ENCODE measurements around the gene ANK3. TPM values are rescaled to one million over a fixed set of nuclear protein-coding genes. Genes with fewer than 3 reads are reported as not detected.

Gene ANK3
- total and polyA plus RNA-seq, 7 donors: 10.8 to 86.7 (median 42.5) TPM

DNA sequence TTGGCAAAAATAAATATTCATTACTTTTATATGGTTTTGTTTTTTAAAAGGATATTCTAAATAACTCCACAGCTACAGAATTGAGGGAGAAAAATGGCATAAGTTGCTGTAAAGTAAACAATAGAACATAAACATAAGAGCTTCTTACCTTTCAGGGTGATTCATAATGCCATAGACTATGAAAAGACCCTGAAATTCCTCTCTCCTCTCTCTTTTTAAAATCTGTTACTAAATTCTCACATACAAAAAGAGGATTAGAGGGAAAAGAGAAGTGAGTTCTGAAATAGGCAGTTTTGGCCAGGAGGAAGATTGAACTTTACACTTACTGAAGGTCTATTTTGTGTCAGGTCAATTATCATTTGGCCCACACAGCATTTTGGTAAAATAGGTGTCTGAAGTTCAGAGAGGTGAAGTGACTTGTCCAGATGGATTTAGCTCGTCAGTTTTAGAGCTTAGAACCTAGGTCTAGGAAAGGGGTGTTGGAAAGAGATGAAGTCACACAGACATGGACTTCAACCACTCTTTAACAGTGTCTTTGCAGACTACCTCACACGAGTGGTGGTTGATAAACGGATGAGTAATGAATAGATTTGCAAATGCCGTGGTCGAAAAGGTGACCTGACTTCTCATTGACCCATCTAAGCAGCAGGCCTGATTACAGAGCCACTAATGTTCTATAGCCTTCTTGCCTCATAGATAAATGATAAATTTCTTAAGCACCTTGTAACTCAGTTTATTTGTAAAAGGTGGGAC lies 292.7 kb downstream of the ANK3 start:
- intact Hi-C loops (cut with DNase I): no loop called here
- no peak overlapping the region for H3K4me3 ChIP-seq
- H3K36me3 ChIP-seq: no peaks in the 10 kb centered on the region
- H3K4me1 ChIP-seq: no peaks in the 10 kb centered on the region
- no peaks in the 10 kb centered on the region for H3K9me3 ChIP-seq
- 67 to 78% methylated on average over 5 of the region's 5 CpGs for WGBS, 2 donors
- H3K27ac ChIP-seq: no peak overlapping the region
- DNase-seq: no peak
- TF ChIP-seq POLR2A (IDR thresholded peaks at IDR 0.05): no peak
- no peak for TF ChIP-seq EP300 (IDR thresholded peaks at IDR 0.05)
- TF ChIP-seq, protein P1, sequence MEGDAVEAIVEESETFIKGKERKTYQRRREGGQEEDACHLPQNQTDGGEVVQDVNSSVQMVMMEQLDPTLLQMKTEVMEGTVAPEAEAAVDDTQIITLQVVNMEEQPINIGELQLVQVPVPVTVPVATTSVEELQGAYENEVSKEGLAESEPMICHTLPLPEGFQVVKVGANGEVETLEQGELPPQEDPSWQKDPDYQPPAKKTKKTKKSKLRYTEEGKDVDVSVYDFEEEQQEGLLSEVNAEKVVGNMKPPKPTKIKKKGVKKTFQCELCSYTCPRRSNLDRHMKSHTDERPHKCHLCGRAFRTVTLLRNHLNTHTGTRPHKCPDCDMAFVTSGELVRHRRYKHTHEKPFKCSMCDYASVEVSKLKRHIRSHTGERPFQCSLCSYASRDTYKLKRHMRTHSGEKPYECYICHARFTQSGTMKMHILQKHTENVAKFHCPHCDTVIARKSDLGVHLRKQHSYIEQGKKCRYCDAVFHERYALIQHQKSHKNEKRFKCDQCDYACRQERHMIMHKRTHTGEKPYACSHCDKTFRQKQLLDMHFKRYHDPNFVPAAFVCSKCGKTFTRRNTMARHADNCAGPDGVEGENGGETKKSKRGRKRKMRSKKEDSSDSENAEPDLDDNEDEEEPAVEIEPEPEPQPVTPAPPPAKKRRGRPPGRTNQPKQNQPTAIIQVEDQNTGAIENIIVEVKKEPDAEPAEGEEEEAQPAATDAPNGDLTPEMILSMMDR (IDR thresholded peaks at IDR 0.05): no peak
- no peak for TF ChIP-seq POLR2AphosphoS5 (IDR thresholded peaks at IDR 0.05)
- no peaks in the 10 kb centered on the region for H3K27me3 ChIP-seq

DNA sequence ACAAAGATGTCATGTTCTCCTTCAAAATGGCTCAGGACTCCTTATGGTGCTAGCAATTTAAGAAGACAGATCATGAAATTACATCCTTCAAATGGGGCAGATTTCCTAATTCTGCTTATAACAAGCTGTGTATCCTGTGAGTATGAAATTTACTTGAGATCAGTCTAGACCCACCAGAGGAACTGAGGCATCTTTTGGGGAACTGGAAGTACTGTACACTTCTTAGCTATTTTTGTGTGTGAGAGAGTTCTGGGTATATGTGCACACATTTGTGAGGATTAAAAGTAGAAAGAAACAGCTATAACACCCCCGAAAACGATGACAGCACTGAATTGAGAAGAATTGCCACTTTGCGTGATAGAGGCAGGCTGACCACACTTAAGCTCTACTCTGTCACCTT lies 296.4 kb downstream of the ANK3 start:
- Histone ChIP-seq H3K27ac (no peak overlapping the region), H3K4me1 (no peaks in the 10 kb centered on the region), H3K36me3 (no peaks in the 10 kb centered on the region), H3K9me3 (no peaks in the 10 kb centered on the region), H3K4me3 (no peak overlapping the region), H3K27me3 (no peaks in the 10 kb centered on the region)
- intact Hi-C loops (cut with DNase I): no loop called here
- TF ChIP-seq, protein P1 (IDR thresholded peaks at IDR 0.05): no peak
- TF ChIP-seq POLR2A (IDR thresholded peaks at IDR 0.05): no peak
- TF ChIP-seq EP300 (IDR thresholded peaks at IDR 0.05): no peak
- TF ChIP-seq POLR2AphosphoS5 (IDR thresholded peaks at IDR 0.05): no peak
- 91 to 94% methylated on average over 3 of the region's 3 CpGs for WGBS, 2 donors
- DNase-seq: no peak

DNA sequence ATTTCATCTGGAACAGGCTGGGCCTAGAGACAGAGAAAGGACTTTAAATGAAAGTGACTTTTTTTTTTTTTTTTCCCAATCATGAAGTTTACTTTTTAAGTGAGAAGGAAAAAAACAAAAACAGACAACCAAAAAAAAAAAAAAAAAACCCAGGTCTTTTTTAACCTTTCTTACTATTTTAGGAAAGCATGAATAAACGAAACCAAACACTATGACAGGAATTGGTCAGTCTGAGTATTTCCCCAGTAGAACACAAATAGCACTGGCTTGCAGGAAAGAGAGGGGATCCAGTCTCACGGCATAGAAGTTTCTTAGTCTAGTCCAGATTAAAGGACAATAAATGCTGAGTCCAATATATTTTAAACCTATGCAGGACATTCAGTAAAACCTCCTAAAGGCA lies 302.8 kb downstream of the ANK3 start:
- intact Hi-C loops (cut with DNase I): no loop called here

DNA sequence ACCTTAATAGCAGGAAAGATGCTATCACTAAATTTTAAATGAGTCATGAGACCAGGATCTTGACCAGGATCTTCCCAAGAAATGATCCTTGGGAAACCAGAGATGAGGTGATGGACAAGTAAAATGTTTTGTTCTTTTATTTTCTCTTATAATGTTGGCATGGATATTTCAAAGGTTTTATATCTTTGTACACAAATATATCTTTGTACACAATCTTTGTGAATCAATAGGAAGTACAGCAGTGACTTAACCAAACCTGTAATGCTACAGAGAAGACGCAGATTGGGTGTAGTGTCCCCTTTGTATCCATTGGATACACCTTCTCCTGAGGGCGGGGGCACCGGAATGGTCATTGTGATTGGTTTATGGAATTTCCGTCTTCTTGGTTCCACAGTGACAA lies 303.3 kb downstream of the ANK3 start:
- no peaks in the 10 kb centered on the region for H3K27me3 ChIP-seq
- intact Hi-C loops (cut with DNase I): no loop called here
- H3K27ac ChIP-seq: no peak overlapping the region
- H3K9me3 ChIP-seq: no peaks in the 10 kb centered on the region
- H3K36me3 ChIP-seq: peaks cover 0 to 6% (median 0%) of the 10 kb centered on the region in 4 donors
- 95 to 97% methylated on average over 4 of the region's 4 CpGs for WGBS, 2 donors
- H3K4me3 ChIP-seq: no peak overlapping the region
- no peaks in the 10 kb centered on the region for H3K4me1 ChIP-seq
- DNase-seq: no peak
- TF ChIP-seq POLR2A (IDR thresholded peaks at IDR 0.05) (no peak), EP300 (IDR thresholded peaks at IDR 0.05) (no peak), POLR2AphosphoS5 (IDR thresholded peaks at IDR 0.05) (no peak)
- TF ChIP-seq, protein P1 (IDR thresholded peaks at IDR 0.05): no peak

More for the DNA sequence above, 302.8 kb downstream of the ANK3 start:
- Histone ChIP-seq H3K9me3 (no peaks in the 10 kb centered on the region), H3K36me3 (peaks cover 0 to 6% (median 0%) of the 10 kb centered on the region in 4 donors), H3K27ac (no peak overlapping the region), H3K27me3 (no peaks in the 10 kb centered on the region), H3K4me3 (no peak overlapping the region), H3K4me1 (no peaks in the 10 kb centered on the region)
- WGBS, 2 donors: 81 to 89% methylated on average over 2 of the region's 2 CpGs
- TF ChIP-seq EP300 (IDR thresholded peaks at IDR 0.05) (no peak), POLR2AphosphoS5 (IDR thresholded peaks at IDR 0.05) (no peak), POLR2A (IDR thresholded peaks at IDR 0.05) (no peak)
- TF ChIP-seq, protein P1 (IDR thresholded peaks at IDR 0.05): no peak
- DNase-seq: no peak

Measured in sigmoid colon (tissue), 7 donors.